ENCODE data around the gene RTL5. TPM values are rescaled to one million over a fixed set of nuclear protein-coding genes. Genes with fewer than 3 reads are reported as not detected.

RTL5 gene
- total RNA-seq, 3 donors from 2014 or later: 0.75 to 13.5 (median 2.7) TPM

GRCh38 chrX:72142794-72143608 is 11.3 kb upstream of the RTL5 start:
- DNase-seq (no peak), ATAC-seq (no peak)
- Histone ChIP-seq H3K36me3 (ENCODE audit: low read depth) (no peaks in the 10 kb centered on the region), H3K4me1 (ENCODE audit: low read depth) (no peaks in the 10 kb centered on the region), H3K4me3 (no peak overlapping the region), H3K9me3 (no peaks in the 10 kb centered on the region)
- no peak for TF ChIP-seq CTCF (IDR thresholded peaks at IDR 0.05)
- intact Hi-C loops (cut with DNase I, micrococcal nuclease): no loop called here

- Histone ChIP-seq H3K4me1 (ENCODE audit: low read depth) (no peaks in the 10 kb centered on the region), H3K36me3 (ENCODE audit: low read depth) (no peaks in the 10 kb centered on the region), H3K9me3 (no peaks in the 10 kb centered on the region), H3K4me3 (no peak overlapping the region)
- no peak for ATAC-seq
- intact Hi-C loops (cut with DNase I, micrococcal nuclease): no loop called here
- TF ChIP-seq CTCF (IDR thresholded peaks at IDR 0.05): no peak
- no peak for DNase-seq
Observed at GRCh38 chrX:72142094-72142793, 10.5 kb upstream of the RTL5 start.

GRCh38 chrX:72141372-72142004 is 9.8 kb upstream of the RTL5 start:
- no peak for DNase-seq
- Histone ChIP-seq H3K4me1 (ENCODE audit: low read depth) (no peaks in the 10 kb centered on the region), H3K4me3 (no peak overlapping the region), H3K9me3 (no peaks in the 10 kb centered on the region), H3K36me3 (ENCODE audit: low read depth) (no peaks in the 10 kb centered on the region)
- intact Hi-C loops (cut with DNase I, micrococcal nuclease): no loop called here
- ATAC-seq: no peak
- no peak for TF ChIP-seq CTCF (IDR thresholded peaks at IDR 0.05)

GRCh38 chrX:72139538-72139937 is 7.8 kb upstream of the RTL5 start:
- Histone ChIP-seq H3K36me3 (ENCODE audit: low read depth) (no peaks in the 10 kb centered on the region), H3K4me1 (ENCODE audit: low read depth) (no peaks in the 10 kb centered on the region), H3K4me3 (no peak overlapping the region), H3K9me3 (no peaks in the 10 kb centered on the region)
- no peak for TF ChIP-seq CTCF (IDR thresholded peaks at IDR 0.05)
- no peak for ATAC-seq
- intact Hi-C loops (cut with DNase I, micrococcal nuclease): no loop called here
- no peak for DNase-seq

GRCh38 chrX:72137846-72138495 is 6.3 kb upstream of the RTL5 start:
- H3K4me3 ChIP-seq: no peak overlapping the region
- H3K4me1 ChIP-seq (ENCODE audit: low read depth): no peaks in the 10 kb centered on the region
- no peak for TF ChIP-seq CTCF (IDR thresholded peaks at IDR 0.05)
- DNase-seq (no peak), ATAC-seq (no peak)
- H3K9me3 ChIP-seq: no peaks in the 10 kb centered on the region
- intact Hi-C loops (cut with DNase I, micrococcal nuclease): no loop called here
- no peaks in the 10 kb centered on the region for H3K36me3 ChIP-seq (ENCODE audit: low read depth)
